NCI-H345 treated with DMSO at 0.1 percent for 48 hours (cell line): ENCODE results near the gene LRCOL1.

Experiments
- DNase-seq: peaks from one replicate; lab custom pipeline; 2025; ENCODE audit not compliant: unreplicated experiment; lab: John Stamatoyannopoulos, UW

The LRCOL1 gene

DNA sequence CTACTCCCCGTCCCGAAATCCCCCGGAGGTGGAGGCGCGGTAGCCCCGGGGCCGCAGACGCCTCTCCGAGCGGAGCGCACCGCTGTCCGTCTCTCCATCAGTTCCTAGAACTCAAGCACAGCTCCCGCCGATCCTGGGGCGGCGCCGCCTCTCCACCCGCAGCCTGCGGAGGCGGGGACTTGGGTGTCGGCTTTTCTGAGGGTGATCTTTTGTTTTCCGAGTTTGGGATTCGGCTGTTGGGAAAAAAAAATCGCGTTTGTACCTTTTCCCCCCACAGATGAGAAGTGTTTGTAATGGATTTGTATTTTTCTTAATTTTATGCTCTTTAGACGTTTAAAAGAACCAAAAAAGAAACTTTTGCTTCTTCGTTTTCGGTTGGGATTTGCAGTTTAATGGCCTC is 26.6 kb downstream of the LRCOL1 start:
- DNase-seq = no peak

DNA sequence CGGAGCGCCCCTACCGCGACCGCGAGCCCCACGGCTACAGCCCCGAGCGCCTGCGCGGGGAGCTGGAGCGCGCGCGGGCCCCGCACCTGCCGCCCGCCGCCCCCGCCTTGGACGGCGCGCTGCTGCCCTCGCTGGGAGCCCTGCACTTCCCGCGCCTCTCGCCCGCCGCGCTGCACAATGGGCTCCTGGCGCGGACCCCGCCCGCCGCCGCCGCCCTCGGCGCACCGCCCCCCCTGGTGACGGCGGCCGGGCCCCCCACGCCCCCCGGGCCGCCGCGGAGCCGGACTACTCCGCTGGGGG is 27.0 kb downstream of the LRCOL1 start:
- no peak for DNase-seq

GRCh38 chr12:132582582-132583410 is 27.6 kb downstream of the LRCOL1 start:
- DNase-seq = no peak

- no peak for DNase-seq
Measured at GRCh38 chr12:132582058-132582420, 28.3 kb downstream of the LRCOL1 start.

GRCh38 chr12:132581348-132582057 is 28.9 kb downstream of the LRCOL1 start:
- DNase-seq = no peak

GRCh38 chr12:132580701-132581292 is 29.6 kb downstream of the LRCOL1 start:
- DNase-seq = no peak

GRCh38 chr12:132579744-132580143 is 30.6 kb downstream of the LRCOL1 start:
- DNase-seq = no peak

DNA sequence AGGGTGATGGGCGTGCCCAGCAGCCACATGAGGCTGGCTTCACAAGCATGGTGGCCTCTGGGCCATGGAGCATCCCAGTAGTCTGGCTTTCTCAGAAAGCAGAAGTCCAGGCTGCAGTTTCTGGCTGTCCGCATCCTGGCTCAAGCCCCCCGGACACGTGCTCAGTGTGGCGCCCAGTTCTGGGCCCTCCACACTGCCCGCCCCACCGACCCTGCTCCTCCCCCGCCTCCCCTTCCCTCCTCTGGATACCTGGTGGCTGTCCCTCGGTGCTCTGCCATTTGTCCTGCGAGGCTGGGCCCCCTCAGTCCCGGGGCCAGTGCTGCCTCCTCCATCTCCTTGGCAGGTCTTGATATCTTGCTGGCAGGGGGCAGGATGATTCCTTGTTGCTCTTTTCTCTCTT is 31.6 kb downstream of the LRCOL1 start:
- DNase-seq = no peak

DNA sequence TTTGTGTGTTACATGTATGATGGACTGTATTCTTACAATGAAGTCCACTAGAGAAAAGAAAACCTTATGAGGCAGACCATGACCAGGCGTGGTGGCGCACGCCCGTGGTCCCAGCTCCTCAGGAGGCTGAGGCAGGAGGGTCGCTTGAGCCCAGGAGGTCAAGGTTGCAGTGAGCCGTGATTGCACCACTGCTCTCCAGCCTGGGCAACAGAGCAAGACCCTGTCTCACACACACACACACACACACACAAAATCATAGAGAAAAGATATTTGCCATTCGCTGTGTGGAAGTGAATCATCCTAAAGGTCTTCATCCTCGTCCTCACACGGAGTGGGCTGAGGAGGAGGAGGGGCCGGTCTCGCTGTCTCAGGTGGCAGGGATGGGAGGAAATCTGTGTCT is 32.3 kb downstream of the LRCOL1 start:
- DNase-seq = no peak

GRCh38 chr12:132577191-132577920 is 33.0 kb downstream of the LRCOL1 start:
- DNase-seq = no peak

- no peak for DNase-seq
Measured at GRCh38 chr12:132576701-132577100, 33.7 kb downstream of the LRCOL1 start.

- no peak for DNase-seq
Measured at GRCh38 chr12:132575661-132576060, 34.7 kb downstream of the LRCOL1 start.

GRCh38 chr12:132574271-132574996 is 35.9 kb downstream of the LRCOL1 start:
- DNase-seq = no peak

GRCh38 chr12:132572801-132573760 is 37.3 kb downstream of the LRCOL1 start:
- DNase-seq = no peak

GRCh38 chr12:132572106-132572505 is 38.3 kb downstream of the LRCOL1 start:
- no peak for DNase-seq

- DNase-seq = no peak
Measured at GRCh38 chr12:132571598-132571997, 38.8 kb downstream of the LRCOL1 start.

DNA sequence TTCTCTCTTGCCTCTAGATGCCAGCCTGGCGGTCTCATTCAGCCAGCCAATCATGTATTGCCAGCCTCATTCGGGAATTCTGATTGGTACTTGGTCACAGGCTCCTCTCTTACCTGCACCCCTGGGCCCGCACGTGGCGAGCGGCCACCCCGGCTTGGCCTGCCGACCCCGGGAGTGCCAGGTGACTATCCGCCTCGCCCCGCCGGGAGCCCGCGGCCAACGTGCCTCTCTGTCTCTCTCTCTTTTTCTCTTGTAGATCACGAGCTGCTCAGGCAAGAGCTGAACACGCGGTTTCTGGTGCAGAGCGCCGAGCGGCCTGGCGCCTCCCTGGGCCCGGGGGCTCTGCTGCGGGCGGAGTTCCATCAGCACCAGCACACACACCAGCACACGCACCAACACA is 39.3 kb downstream of the LRCOL1 start:
- DNase-seq = no peak

GRCh38 chr12:132570635-132571034 is 39.7 kb downstream of the LRCOL1 start:
- DNase-seq = no peak

- no peak for DNase-seq
Measured at GRCh38 chr12:132569856-132570480, 40.4 kb downstream of the LRCOL1 start.
